ENCODE results near the gene COL4A6.

Gene COL4A6

GRCh38 chrX:108123591-108124366, 314.4 kb downstream of the COL4A6 start:
- Histone ChIP-seq H3K4me2 (ENCODE audit: low read length) (no peak overlapping the region), H3K27me3 (ENCODE audit: control insufficient read depth, low read length) (no peaks in the 10 kb centered on the region), H3K79me2 (ENCODE audit: control insufficient read depth, low read length) (no peaks in the 10 kb centered on the region), H3F3A (ENCODE audit: control insufficient read depth, insufficient read depth) (no peaks in the 10 kb centered on the region), H3K9me3 (ENCODE audit: control insufficient read depth, insufficient read depth, low read length) (no peaks in the 10 kb centered on the region), H3K27ac (ENCODE audit: low read depth, low read length) (no peak overlapping the region), H3K9me2 (replicated peaks; ENCODE audit: control insufficient read depth, low read length) (no peaks in the 10 kb centered on the region), H3K4me1 (ENCODE audit: control insufficient read depth, low read length) (no peaks in the 10 kb centered on the region), H3K4me3 (ENCODE audit: low read length) (no peak overlapping the region), H3K36me3 (ENCODE audit: control insufficient read depth, low read length) (no peaks in the 10 kb centered on the region), H4K20me1 (ENCODE audit: control insufficient read depth, insufficient read depth, low read depth, low read length) (no peaks in the 10 kb centered on the region)
- TF ChIP-seq CTCF (IDR thresholded peaks at IDR 0.05; ENCODE audit: low read depth, low read length, poor library complexity, severe bottlenecking) (no peak), EZH2phosphoT487 (IDR thresholded peaks at IDR 0.05; ENCODE audit: borderline replicate concordance, low read length) (no peak)

GRCh38 chrX:108122748-108123147, 315.5 kb downstream of the COL4A6 start:
- Histone ChIP-seq H3K27ac (ENCODE audit: low read depth, low read length) (no peak overlapping the region), H3K4me1 (ENCODE audit: control insufficient read depth, low read length) (no peaks in the 10 kb centered on the region), H3K36me3 (ENCODE audit: control insufficient read depth, low read length) (no peaks in the 10 kb centered on the region), H3K9me2 (replicated peaks; ENCODE audit: control insufficient read depth, low read length) (no peaks in the 10 kb centered on the region), H3K27me3 (ENCODE audit: control insufficient read depth, low read length) (no peaks in the 10 kb centered on the region), H3F3A (ENCODE audit: control insufficient read depth, insufficient read depth) (no peaks in the 10 kb centered on the region), H3K4me2 (ENCODE audit: low read length) (no peak overlapping the region), H3K4me3 (ENCODE audit: low read length) (no peak overlapping the region), H4K20me1 (ENCODE audit: control insufficient read depth, insufficient read depth, low read depth, low read length) (no peaks in the 10 kb centered on the region), H3K9me3 (ENCODE audit: control insufficient read depth, insufficient read depth, low read length) (no peaks in the 10 kb centered on the region), H3K79me2 (ENCODE audit: control insufficient read depth, low read length) (no peaks in the 10 kb centered on the region)
- TF ChIP-seq CTCF (IDR thresholded peaks at IDR 0.05; ENCODE audit: low read depth, low read length, poor library complexity, severe bottlenecking) (no peak), EZH2phosphoT487 (IDR thresholded peaks at IDR 0.05; ENCODE audit: borderline replicate concordance, low read length) (no peak)

GRCh38 chrX:108121291-108121690, 316.9 kb downstream of the COL4A6 start:
- H3K79me2 ChIP-seq (ENCODE audit: control insufficient read depth, low read length): no peaks in the 10 kb centered on the region
- no peak for TF ChIP-seq EZH2phosphoT487 (IDR thresholded peaks at IDR 0.05; ENCODE audit: borderline replicate concordance, low read length)
- TF ChIP-seq CTCF (IDR thresholded peaks at IDR 0.05; ENCODE audit: low read depth, low read length, poor library complexity, severe bottlenecking): no peak
- H3K27me3 ChIP-seq (ENCODE audit: control insufficient read depth, low read length): no peaks in the 10 kb centered on the region
- H3K27ac ChIP-seq (ENCODE audit: low read depth, low read length): no peak overlapping the region
- H4K20me1 ChIP-seq (ENCODE audit: control insufficient read depth, insufficient read depth, low read depth, low read length): no peaks in the 10 kb centered on the region
- H3K9me2 ChIP-seq (replicated peaks; ENCODE audit: control insufficient read depth, low read length): no peaks in the 10 kb centered on the region
- H3K4me1 ChIP-seq (ENCODE audit: control insufficient read depth, low read length): no peaks in the 10 kb centered on the region
- no peaks in the 10 kb centered on the region for H3F3A ChIP-seq (ENCODE audit: control insufficient read depth, insufficient read depth)
- H3K4me3 ChIP-seq (ENCODE audit: low read length): no peak overlapping the region
- no peak overlapping the region for H3K4me2 ChIP-seq (ENCODE audit: low read length)
- H3K9me3 ChIP-seq (ENCODE audit: control insufficient read depth, insufficient read depth, low read length): no peaks in the 10 kb centered on the region
- H3K36me3 ChIP-seq (ENCODE audit: control insufficient read depth, low read length): no peaks in the 10 kb centered on the region

Data from DOHH2 (cell line).